ENCODE results near the gene VANGL1.

VANGL1 gene

GRCh38 chr1:115671176-115671934 lies 29.6 kb downstream of the VANGL1 start:
- H3K9me3 Mint-ChIP-seq: no peaks in the 10 kb centered on the region
- no peak overlapping the region for H3K4me3 Mint-ChIP-seq
- H3K4me1 Mint-ChIP-seq: no peaks in the 10 kb centered on the region
- no peak overlapping the region for H3K27ac Mint-ChIP-seq
- peaks cover 2% of the 10 kb centered on the region for H3K27me3 Mint-ChIP-seq
- H3K36me3 Mint-ChIP-seq: no peaks in the 10 kb centered on the region

GRCh38 chr1:115672224-115673009 lies 30.6 kb downstream of the VANGL1 start:
- Mint-ChIP-seq H3K4me3 (no peak overlapping the region), H3K27me3 (peaks cover 2% of the 10 kb centered on the region), H3K9me3 (no peaks in the 10 kb centered on the region), H3K27ac (no peak overlapping the region), H3K4me1 (no peaks in the 10 kb centered on the region), H3K36me3 (no peaks in the 10 kb centered on the region)

- no peaks in the 10 kb centered on the region for H3K4me1 Mint-ChIP-seq
- H3K9me3 Mint-ChIP-seq: no peaks in the 10 kb centered on the region
- H3K4me3 Mint-ChIP-seq: no peak overlapping the region
- H3K36me3 Mint-ChIP-seq: no peaks in the 10 kb centered on the region
- no peak overlapping the region for H3K27ac Mint-ChIP-seq
- H3K27me3 Mint-ChIP-seq: peaks cover 2% of the 10 kb centered on the region
These were observed 34.9 kb downstream of the VANGL1 start for GRCh38 chr1:115676498-115677181.

GRCh38 chr1:115677182-115677555 lies 35.4 kb downstream of the VANGL1 start:
- Mint-ChIP-seq H3K36me3 (no peaks in the 10 kb centered on the region), H3K9me3 (no peaks in the 10 kb centered on the region), H3K4me1 (no peaks in the 10 kb centered on the region), H3K27me3 (peaks cover 2% of the 10 kb centered on the region), H3K4me3 (no peak overlapping the region), H3K27ac (no peak overlapping the region)

GRCh38 chr1:115677565-115677964 lies 35.8 kb downstream of the VANGL1 start:
- Mint-ChIP-seq H3K9me3 (no peaks in the 10 kb centered on the region), H3K4me1 (no peaks in the 10 kb centered on the region), H3K27ac (no peak overlapping the region), H3K4me3 (no peak overlapping the region), H3K27me3 (peaks cover 2% of the 10 kb centered on the region), H3K36me3 (no peaks in the 10 kb centered on the region)

- no peaks in the 10 kb centered on the region for H3K9me3 Mint-ChIP-seq
- no peaks in the 10 kb centered on the region for H3K4me1 Mint-ChIP-seq
- H3K36me3 Mint-ChIP-seq: no peaks in the 10 kb centered on the region
- H3K27me3 Mint-ChIP-seq: peaks cover under 1% of the 10 kb centered on the region
- no peak overlapping the region for H3K4me3 Mint-ChIP-seq
- H3K27ac Mint-ChIP-seq: no peak overlapping the region
These were observed 36.4 kb downstream of the VANGL1 start for GRCh38 chr1:115678141-115678540.

- no peaks in the 10 kb centered on the region for H3K27me3 Mint-ChIP-seq
- H3K4me1 Mint-ChIP-seq: no peaks in the 10 kb centered on the region
- no peak overlapping the region for H3K27ac Mint-ChIP-seq
- H3K36me3 Mint-ChIP-seq: no peaks in the 10 kb centered on the region
- no peak overlapping the region for H3K4me3 Mint-ChIP-seq
- no peaks in the 10 kb centered on the region for H3K9me3 Mint-ChIP-seq
These were observed 37.4 kb downstream of the VANGL1 start for GRCh38 chr1:115679141-115679611.

GRCh38 chr1:115680730-115681111 lies 39.0 kb downstream of the VANGL1 start:
- H3K27ac Mint-ChIP-seq: no peak overlapping the region
- no peaks in the 10 kb centered on the region for H3K27me3 Mint-ChIP-seq
- no peaks in the 10 kb centered on the region for H3K9me3 Mint-ChIP-seq
- no peaks in the 10 kb centered on the region for H3K36me3 Mint-ChIP-seq
- no peak overlapping the region for H3K4me3 Mint-ChIP-seq
- no peaks in the 10 kb centered on the region for H3K4me1 Mint-ChIP-seq

GRCh38 chr1:115682792-115683191 lies 41.0 kb downstream of the VANGL1 start:
- no peaks in the 10 kb centered on the region for H3K27me3 Mint-ChIP-seq
- H3K36me3 Mint-ChIP-seq: no peaks in the 10 kb centered on the region
- no peak overlapping the region for H3K27ac Mint-ChIP-seq
- no peaks in the 10 kb centered on the region for H3K9me3 Mint-ChIP-seq
- no peaks in the 10 kb centered on the region for H3K4me1 Mint-ChIP-seq
- no peak overlapping the region for H3K4me3 Mint-ChIP-seq

GRCh38 chr1:115685029-115685705 lies 43.4 kb downstream of the VANGL1 start:
- Mint-ChIP-seq H3K9me3 (no peaks in the 10 kb centered on the region), H3K4me3 (no peak overlapping the region), H3K27ac (no peak overlapping the region), H3K36me3 (no peaks in the 10 kb centered on the region), H3K4me1 (no peaks in the 10 kb centered on the region), H3K27me3 (no peaks in the 10 kb centered on the region)

- no peaks in the 10 kb centered on the region for H3K27me3 Mint-ChIP-seq
- no peaks in the 10 kb centered on the region for H3K4me1 Mint-ChIP-seq
- no peak overlapping the region for H3K4me3 Mint-ChIP-seq
- H3K27ac Mint-ChIP-seq: no peak overlapping the region
- no peaks in the 10 kb centered on the region for H3K9me3 Mint-ChIP-seq
- H3K36me3 Mint-ChIP-seq: no peaks in the 10 kb centered on the region
These were observed 46.0 kb downstream of the VANGL1 start for GRCh38 chr1:115687744-115688143.

- no peaks in the 10 kb centered on the region for H3K36me3 Mint-ChIP-seq
- H3K4me1 Mint-ChIP-seq: no peaks in the 10 kb centered on the region
- H3K27me3 Mint-ChIP-seq: peaks cover 2% of the 10 kb centered on the region
- H3K4me3 Mint-ChIP-seq: no peak overlapping the region
- H3K9me3 Mint-ChIP-seq: no peaks in the 10 kb centered on the region
- H3K27ac Mint-ChIP-seq: no peak overlapping the region
These were observed 49.2 kb downstream of the VANGL1 start for GRCh38 chr1:115690972-115691371.

GRCh38 chr1:115692224-115692623 lies 50.5 kb downstream of the VANGL1 start:
- Mint-ChIP-seq H3K4me1 (no peaks in the 10 kb centered on the region), H3K4me3 (no peak overlapping the region), H3K36me3 (no peaks in the 10 kb centered on the region), H3K27ac (no peak overlapping the region), H3K9me3 (no peaks in the 10 kb centered on the region), H3K27me3 (peaks cover 2% of the 10 kb centered on the region)

- no peak overlapping the region for H3K27ac Mint-ChIP-seq
- H3K36me3 Mint-ChIP-seq: no peaks in the 10 kb centered on the region
- H3K4me3 Mint-ChIP-seq: no peak overlapping the region
- no peaks in the 10 kb centered on the region for H3K4me1 Mint-ChIP-seq
- peaks cover 4% of the 10 kb centered on the region for H3K27me3 Mint-ChIP-seq
- no peaks in the 10 kb centered on the region for H3K9me3 Mint-ChIP-seq
These were observed 53.0 kb downstream of the VANGL1 start for GRCh38 chr1:115694805-115695204.

- Mint-ChIP-seq H3K27me3 (peaks cover 4% of the 10 kb centered on the region), H3K36me3 (no peaks in the 10 kb centered on the region), H3K4me3 (no peak overlapping the region), H3K4me1 (no peaks in the 10 kb centered on the region), H3K9me3 (no peaks in the 10 kb centered on the region), H3K27ac (no peak overlapping the region)
These were observed 55.8 kb downstream of the VANGL1 start for GRCh38 chr1:115697619-115698018.

Measured in activated naive CD4-positive, alpha-beta T cell treated with anti-CD3 and anti-CD28 coated beads, Interleukin-2, amount 50 U/mL, for 24 hours (primary cell).